ENCODE results near the gene DCAF5.

DCAF5 gene

GRCh38 chr14:69101331-69101826 lies 51.5 kb downstream of the DCAF5 start:
- no peak overlapping the region for H3K9ac ChIP-seq (ENCODE audit: low read length)
- no peak overlapping the region for H3K4me2 ChIP-seq (ENCODE audit: low read depth, low read length)
- no peaks in the 10 kb centered on the region for H3K9me2 ChIP-seq (replicated peaks; ENCODE audit: insufficient read depth, low read length)
- no peaks in the 10 kb centered on the region for H3K79me2 ChIP-seq (ENCODE audit: low read length)
- H3K36me3 ChIP-seq (replicated peaks; ENCODE audit: insufficient read depth, low read length), result no peaks in the 10 kb centered on the region
- H3F3A ChIP-seq (ENCODE audit: insufficient read depth, low read length), result no peaks in the 10 kb centered on the region
- no peaks in the 10 kb centered on the region for H3K4me1 ChIP-seq (ENCODE audit: low read length)
- no peak overlapping the region for H3K27ac ChIP-seq (ENCODE audit: low read length)
- H3K4me3 ChIP-seq (ENCODE audit: low read length), result no peak overlapping the region
- TF ChIP-seq EZH2phosphoT487 (IDR thresholded peaks at IDR 0.05; ENCODE audit: low read length) (no peak), EZH2 (optimal IDR thresholded peaks at IDR 0.05; ENCODE audit: low read depth, low read length) (no peak), CTCF (IDR thresholded peaks at IDR 0.05; ENCODE audit: low read length) (no peak)
- no peak overlapping the region for H2AFZ ChIP-seq (ENCODE audit: low read length)
- H3K27me3 ChIP-seq (replicated peaks; ENCODE audit: insufficient read depth, low read length), result no peaks in the 10 kb centered on the region
- DNase-seq, result no peak
- H3K9me3 ChIP-seq (replicated peaks; ENCODE audit: insufficient read depth, low read length), result no peaks in the 10 kb centered on the region
- no peaks in the 10 kb centered on the region for H4K20me1 ChIP-seq (ENCODE audit: insufficient read depth, low read length)

DNA sequence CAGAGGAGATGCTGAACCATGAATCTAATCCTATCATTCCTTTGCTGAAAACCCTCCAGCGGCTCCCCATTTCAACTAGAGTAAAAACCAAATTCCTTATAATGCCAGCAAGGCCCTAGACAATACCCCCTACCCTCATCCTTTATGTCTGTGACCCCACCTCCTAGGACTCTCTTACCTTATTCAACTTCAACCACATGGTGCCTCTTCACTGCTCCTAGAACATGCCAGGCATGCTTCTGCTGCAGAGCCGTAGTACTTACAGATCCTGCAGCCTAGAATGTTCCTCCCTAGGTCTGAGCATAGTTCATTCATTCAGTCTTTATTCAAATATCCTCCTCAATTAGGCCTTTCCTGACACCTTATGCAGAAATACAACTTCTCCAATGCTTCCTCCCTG lies 54.9 kb downstream of the DCAF5 start:
- Histone ChIP-seq H3K36me3 (replicated peaks; ENCODE audit: insufficient read depth, low read length) (no peaks in the 10 kb centered on the region), H3K79me2 (ENCODE audit: low read length) (no peaks in the 10 kb centered on the region), H3K4me1 (ENCODE audit: low read length) (no peaks in the 10 kb centered on the region), H3K9me2 (replicated peaks; ENCODE audit: insufficient read depth, low read length) (no peaks in the 10 kb centered on the region), H2AFZ (ENCODE audit: low read length) (no peak overlapping the region), H3K27me3 (replicated peaks; ENCODE audit: insufficient read depth, low read length) (no peaks in the 10 kb centered on the region), H3F3A (ENCODE audit: insufficient read depth, low read length) (no peaks in the 10 kb centered on the region), H4K20me1 (ENCODE audit: insufficient read depth, low read length) (no peaks in the 10 kb centered on the region), H3K4me2 (ENCODE audit: low read depth, low read length) (no peak overlapping the region), H3K4me3 (ENCODE audit: low read length) (no peak overlapping the region), H3K9ac (ENCODE audit: low read length) (no peak overlapping the region), H3K9me3 (replicated peaks; ENCODE audit: insufficient read depth, low read length) (no peaks in the 10 kb centered on the region), H3K27ac (ENCODE audit: low read length) (no peak overlapping the region)
- no peak for TF ChIP-seq EZH2phosphoT487 (IDR thresholded peaks at IDR 0.05; ENCODE audit: low read length)
- TF ChIP-seq CTCF (IDR thresholded peaks at IDR 0.05; ENCODE audit: low read length), result no peak
- no peak for TF ChIP-seq EZH2 (optimal IDR thresholded peaks at IDR 0.05; ENCODE audit: low read depth, low read length)
- DNase-seq, result no peak

DNA sequence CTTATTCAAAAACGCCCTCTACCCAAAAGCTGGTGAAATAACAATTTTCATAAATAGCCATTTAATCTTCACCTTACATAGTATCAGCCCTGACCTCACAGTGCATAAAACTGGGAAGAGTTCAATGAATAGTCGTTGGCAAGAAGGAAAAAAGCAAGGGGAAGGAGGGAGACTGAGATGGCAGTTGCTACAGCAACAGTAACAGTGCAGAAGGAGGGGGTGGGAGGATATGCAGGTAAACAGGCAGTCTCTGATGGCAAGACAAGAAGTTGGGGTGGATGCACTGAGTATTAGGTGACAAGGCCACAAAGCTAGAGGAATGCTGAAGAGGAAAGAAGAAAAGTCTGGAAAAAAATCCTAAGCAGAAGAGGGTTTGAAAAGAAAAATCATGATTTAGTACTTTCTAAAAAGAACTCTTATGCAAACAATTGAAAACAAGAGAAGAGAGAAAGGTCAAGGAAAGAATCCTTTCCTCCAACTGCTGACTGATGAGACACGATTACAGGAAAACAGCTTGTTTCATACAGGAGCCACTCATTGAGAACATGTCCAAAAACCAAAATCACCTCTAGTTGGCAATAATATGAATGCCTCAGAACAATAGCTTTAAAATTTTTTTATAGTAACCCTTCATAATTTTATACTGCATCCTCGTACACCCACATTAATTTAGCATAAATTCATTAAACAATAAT lies 56.0 kb downstream of the DCAF5 start:
- Histone ChIP-seq H2AFZ (ENCODE audit: low read length) (no peak overlapping the region), H3K4me1 (ENCODE audit: low read length) (no peaks in the 10 kb centered on the region), H3K4me3 (ENCODE audit: low read length) (no peak overlapping the region), H3K9me3 (replicated peaks; ENCODE audit: insufficient read depth, low read length) (no peaks in the 10 kb centered on the region), H3K79me2 (ENCODE audit: low read length) (no peaks in the 10 kb centered on the region), H3K36me3 (replicated peaks; ENCODE audit: insufficient read depth, low read length) (no peaks in the 10 kb centered on the region), H4K20me1 (ENCODE audit: insufficient read depth, low read length) (no peaks in the 10 kb centered on the region), H3K27ac (ENCODE audit: low read length) (no peak overlapping the region), H3F3A (ENCODE audit: insufficient read depth, low read length) (no peaks in the 10 kb centered on the region), H3K9me2 (replicated peaks; ENCODE audit: insufficient read depth, low read length) (no peaks in the 10 kb centered on the region), H3K27me3 (replicated peaks; ENCODE audit: insufficient read depth, low read length) (no peaks in the 10 kb centered on the region), H3K9ac (ENCODE audit: low read length) (no peak overlapping the region), H3K4me2 (ENCODE audit: low read depth, low read length) (no peak overlapping the region)
- TF ChIP-seq EZH2 (optimal IDR thresholded peaks at IDR 0.05; ENCODE audit: low read depth, low read length), result no peak
- no peak for TF ChIP-seq EZH2phosphoT487 (IDR thresholded peaks at IDR 0.05; ENCODE audit: low read length)
- TF ChIP-seq CTCF (IDR thresholded peaks at IDR 0.05; ENCODE audit: low read length), result no peak
- no peak for DNase-seq

Measured in MM.1S (cell line).